OCI-LY1 (cell line): ENCODE results near the gene PCDH12.

Experiments
- H2AFZ ChIP-seq: fragments of 200-600 bp; sonication (generic), shearing (Covaris generic); 2 replicates; pipeline ENCODE4 v1.6.0; 2014; ENCODE audit warnings: antibody characterized with exemption, mild to moderate bottlenecking, low read length
- H3F3A ChIP-seq: fragments of 200-600 bp; sonication (generic), shearing (Covaris generic); 2 replicates; pipeline ENCODE4 v1.6.0; 2014; ENCODE audit warnings: mild to moderate bottlenecking, antibody characterized with exemption, low read length, moderate library complexity; ENCODE audit not compliant: insufficient read depth
- H3K27ac ChIP-seq: fragments of 200-600 bp; sonication (generic); 2 replicates; pipeline ENCODE4 v1.5.1; 2014; ENCODE audit warnings: low read length, mixed run types, mild to moderate bottlenecking, low read depth; ENCODE audit not compliant: poor library complexity, severe bottlenecking
- H3K27me3 ChIP-seq: fragments of 200-600 bp; sonication (generic); 2 replicates; pipeline ENCODE4 v1.6.0; 2014; ENCODE audit warnings: antibody characterized with exemption, mild to moderate bottlenecking, low read length, moderate library complexity; ENCODE audit not compliant: insufficient read depth
- H3K36me3 ChIP-seq: fragments of 200-600 bp; sonication (generic); 2 replicates; pipeline ENCODE4 v1.6.1; 2014; ENCODE audit warnings: mild to moderate bottlenecking, antibody characterized with exemption, low read length, moderate library complexity, mixed read lengths; ENCODE audit not compliant: insufficient read depth
- H3K4me1 ChIP-seq: fragments of 200-600 bp; sonication (generic); 2 replicates; pipeline ENCODE4 v1.5.1; 2014; ENCODE audit warnings: mild to moderate bottlenecking, low read length, moderate library complexity; ENCODE audit not compliant: insufficient read depth, severe bottlenecking
- H3K4me2 ChIP-seq: fragments of 200-600 bp; sonication (generic), shearing (Covaris generic); 2 replicates; pipeline ENCODE4 v1.6.1; 2014; ENCODE audit warnings: low read length
- H3K4me3 ChIP-seq: fragments of 200-600 bp; sonication (generic); 2 replicates; pipeline ENCODE4 v1.5.1; 2014; ENCODE audit warnings: low read length, low read depth, mild to moderate bottlenecking, mixed read lengths; ENCODE audit not compliant: poor library complexity, severe bottlenecking
- H3K79me2 ChIP-seq: fragments of 200-600 bp; shearing (Covaris generic); 2 replicates; pipeline ENCODE4 v1.6.1; 2016; ENCODE audit warnings: mixed run types, low read length, mixed read lengths; ENCODE audit not compliant: insufficient read depth
- H3K9ac ChIP-seq: fragments of 200-600 bp; sonication (generic), shearing (Covaris generic); 2 replicates; pipeline ENCODE4 v1.6.1; 2014; ENCODE audit warnings: mild to moderate bottlenecking, low read length, mixed read lengths
- H3K9me2 ChIP-seq: fragments of 200-600 bp; sonication (generic), shearing (Covaris generic); 2 replicates; pipeline ENCODE4 v1.6.1; 2014; ENCODE audit warnings: low read depth, mild to moderate bottlenecking, low read length, mixed read lengths
- H3K9me3 ChIP-seq: fragments of 200-600 bp; shearing (Covaris generic); 2 replicates; pipeline ENCODE4 v1.6.1; 2014; ENCODE audit warnings: low read length, mixed read lengths
- H4K20me1 ChIP-seq: fragments of 200-600 bp; sonication (generic), shearing (Covaris generic); 2 replicates; pipeline ENCODE4 v1.6.0; 2016; ENCODE audit warnings: mild to moderate bottlenecking, low read length; ENCODE audit not compliant: insufficient read depth
- EZH2 ChIP-seq: fragments of 200-600 bp; sonication (generic), shearing (Covaris generic); IDR thresholded peaks from 2 replicates; pipeline ENCODE4 v1.8.0; 2017; ENCODE audit warnings: borderline replicate concordance, mixed run types, mild to moderate bottlenecking, antibody characterized with exemption, low read length, moderate library complexity, mixed read lengths
- TF ChIP-seq, protein P1 (sequence below): fragments of 200-600 bp; sonication (generic), shearing (Covaris generic); IDR thresholded peaks from 2 replicates; pipeline ENCODE4 v1.5.1; 2017; ENCODE audit warnings: mild to moderate bottlenecking, antibody characterized with exemption, low read length, moderate library complexity, mixed read lengths

The PCDH12 gene

DNA sequence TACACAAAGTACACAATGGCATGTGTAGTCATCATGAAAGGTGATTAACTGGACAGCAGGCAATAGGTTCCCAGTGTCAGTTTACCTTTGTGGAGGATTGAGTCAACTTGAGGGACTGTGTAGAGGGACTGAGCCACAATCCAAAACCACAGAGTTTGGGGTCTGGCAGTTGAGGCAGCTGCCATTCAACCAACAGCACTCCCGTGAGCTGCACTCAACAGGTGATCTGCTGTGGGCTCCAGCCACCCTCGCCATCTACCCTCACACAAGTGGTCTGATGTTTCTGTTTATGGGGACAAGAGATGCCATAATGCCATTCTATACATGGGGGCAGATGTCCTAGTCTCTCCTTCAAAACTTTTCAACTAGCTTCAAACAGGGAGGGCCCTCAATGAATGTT lies 37.2 kb downstream of the PCDH12 start:
- no peaks in the 10 kb centered on the region for H3K9me2 ChIP-seq
- TF ChIP-seq, protein P1, sequence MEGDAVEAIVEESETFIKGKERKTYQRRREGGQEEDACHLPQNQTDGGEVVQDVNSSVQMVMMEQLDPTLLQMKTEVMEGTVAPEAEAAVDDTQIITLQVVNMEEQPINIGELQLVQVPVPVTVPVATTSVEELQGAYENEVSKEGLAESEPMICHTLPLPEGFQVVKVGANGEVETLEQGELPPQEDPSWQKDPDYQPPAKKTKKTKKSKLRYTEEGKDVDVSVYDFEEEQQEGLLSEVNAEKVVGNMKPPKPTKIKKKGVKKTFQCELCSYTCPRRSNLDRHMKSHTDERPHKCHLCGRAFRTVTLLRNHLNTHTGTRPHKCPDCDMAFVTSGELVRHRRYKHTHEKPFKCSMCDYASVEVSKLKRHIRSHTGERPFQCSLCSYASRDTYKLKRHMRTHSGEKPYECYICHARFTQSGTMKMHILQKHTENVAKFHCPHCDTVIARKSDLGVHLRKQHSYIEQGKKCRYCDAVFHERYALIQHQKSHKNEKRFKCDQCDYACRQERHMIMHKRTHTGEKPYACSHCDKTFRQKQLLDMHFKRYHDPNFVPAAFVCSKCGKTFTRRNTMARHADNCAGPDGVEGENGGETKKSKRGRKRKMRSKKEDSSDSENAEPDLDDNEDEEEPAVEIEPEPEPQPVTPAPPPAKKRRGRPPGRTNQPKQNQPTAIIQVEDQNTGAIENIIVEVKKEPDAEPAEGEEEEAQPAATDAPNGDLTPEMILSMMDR: no peak

DNA sequence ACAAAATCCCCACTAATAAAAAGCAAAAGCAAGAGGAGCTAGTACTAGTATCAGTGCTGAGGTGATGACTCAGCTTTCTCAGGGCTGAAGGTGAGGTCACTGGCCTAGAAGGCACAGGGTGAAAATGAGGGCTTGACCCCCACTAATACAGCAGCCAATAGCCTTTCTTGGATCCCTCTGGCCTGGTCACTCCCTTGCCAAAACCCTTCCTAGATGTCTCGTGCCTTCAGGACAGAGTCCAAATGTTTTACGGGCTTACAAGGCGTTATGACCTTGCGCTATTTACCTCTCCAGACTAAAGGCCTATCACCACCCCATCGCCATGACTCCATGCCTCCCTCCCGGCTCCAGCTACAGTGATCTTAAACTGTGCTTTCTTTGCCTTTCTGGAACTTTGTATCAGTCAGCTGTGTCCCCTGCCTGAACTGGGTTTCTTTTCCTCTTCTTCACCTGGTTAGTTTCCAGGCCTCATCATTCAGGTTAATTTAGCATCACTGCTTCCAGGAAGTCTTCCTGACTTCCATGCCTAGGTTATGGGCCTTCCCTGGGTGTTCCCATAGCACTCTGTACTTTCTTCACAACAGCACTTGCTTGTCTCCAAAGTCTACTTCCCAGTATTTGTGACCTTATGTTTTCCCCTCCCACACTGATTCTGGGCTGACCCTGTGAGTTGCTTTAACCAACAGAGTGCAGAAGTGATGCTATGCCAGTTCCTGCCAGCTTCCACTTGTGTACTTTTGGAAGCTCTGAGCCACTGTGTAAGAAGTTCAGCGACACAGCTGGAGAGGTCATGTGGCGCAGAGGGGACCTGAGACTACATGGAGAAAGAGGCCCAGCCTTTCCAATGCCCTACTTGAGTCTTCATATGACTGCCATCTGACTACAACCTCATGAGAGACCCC lies 38.5 kb downstream of the PCDH12 start:
- H3K9me2 ChIP-seq: no peaks in the 10 kb centered on the region
- H3K27me3 ChIP-seq: no peaks in the 10 kb centered on the region
- no peaks in the 10 kb centered on the region for H3K36me3 ChIP-seq
- peaks cover 23% of the 10 kb centered on the region for H3K4me1 ChIP-seq
- H3K79me2 ChIP-seq: no peaks in the 10 kb centered on the region
- H3K9ac ChIP-seq: no peak overlapping the region
- H4K20me1 ChIP-seq: no peaks in the 10 kb centered on the region
- TF ChIP-seq, protein P1: no peak
- TF ChIP-seq EZH2: no peak
- no peak overlapping the region for H3K4me3 ChIP-seq
- no peak overlapping the region for H3K4me2 ChIP-seq
- no peaks in the 10 kb centered on the region for H3F3A ChIP-seq
- H2AFZ ChIP-seq: no peak overlapping the region
- H3K27ac ChIP-seq: no peak overlapping the region
- H3K9me3 ChIP-seq: no peaks in the 10 kb centered on the region

More for the DNA sequence above, 37.2 kb downstream of the PCDH12 start:
- Histone ChIP-seq H3K9ac (no peak overlapping the region), H3K9me3 (no peaks in the 10 kb centered on the region), H3K27ac (no peak overlapping the region), H3K4me1 (peaks cover 25% of the 10 kb centered on the region), H3K4me2 (no peak overlapping the region), H3K79me2 (no peaks in the 10 kb centered on the region), H3K36me3 (peaks cover 4% of the 10 kb centered on the region), H4K20me1 (no peaks in the 10 kb centered on the region), H3K4me3 (no peak overlapping the region), H2AFZ (no peak overlapping the region), H3F3A (no peaks in the 10 kb centered on the region), H3K27me3 (no peaks in the 10 kb centered on the region)

DNA sequence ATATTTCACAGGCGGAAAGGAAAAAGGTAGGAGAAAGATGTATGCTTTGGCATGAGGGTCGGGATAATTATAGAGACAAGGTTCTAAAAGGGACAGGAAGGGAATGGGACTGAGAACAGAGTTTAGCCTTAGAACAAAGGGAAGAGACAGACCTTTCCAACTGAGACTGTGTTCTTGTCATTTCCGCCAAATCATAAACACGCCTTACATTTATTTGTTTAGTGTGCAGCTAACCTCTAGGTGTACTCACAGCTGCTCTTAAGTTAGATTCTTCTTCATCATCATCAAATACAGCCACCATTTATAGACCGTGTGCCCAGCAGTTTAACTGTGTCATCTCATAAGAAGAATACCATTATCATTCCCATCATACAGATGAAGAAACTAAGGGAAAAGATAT lies 40.2 kb downstream of the PCDH12 start:
- Histone ChIP-seq H3K9me2 (no peaks in the 10 kb centered on the region), H2AFZ (no peak overlapping the region), H3K36me3 (no peaks in the 10 kb centered on the region), H3K4me2 (no peak overlapping the region), H3K79me2 (no peaks in the 10 kb centered on the region), H3K4me1 (peaks cover 23% of the 10 kb centered on the region), H3K4me3 (no peak overlapping the region), H3F3A (no peaks in the 10 kb centered on the region), H3K27me3 (no peaks in the 10 kb centered on the region; the same call in 1 of the 2 replicates), H3K9ac (no peak overlapping the region), H4K20me1 (no peaks in the 10 kb centered on the region), H3K27ac (no peak overlapping the region), H3K9me3 (no peaks in the 10 kb centered on the region)
- no peak for TF ChIP-seq EZH2
- TF ChIP-seq, protein P1: no peak
